Mesendoderm (in vitro differentiated cells): ENCODE data around the gene ZSCAN12.

Experiments used
- DNase-seq: peaks from one replicate; pipeline ENCODE4 v3.0.0; 2013
- H2AK5ac ChIP-seq: 2 replicates; pipeline ENCODE4 v1.6.1; 2013; ENCODE audit warnings: low read length, inconsistent platforms
- H2BK120ac ChIP-seq: 2 replicates; pipeline ENCODE4 v1.6.1; 2013; ENCODE audit warnings: low read depth, mild to moderate bottlenecking, low read length, moderate library complexity, mixed read lengths
- H2BK15ac ChIP-seq: replicated peaks from 2 replicates; pipeline ENCODE4 v1.6.1; 2013; ENCODE audit warnings: low read depth, mild to moderate bottlenecking, moderate library complexity
- H2BK5ac ChIP-seq: 2 replicates; pipeline ENCODE4 v1.6.1; 2013; ENCODE audit warnings: low read length, inconsistent platforms
- H3K18ac ChIP-seq: 2 replicates; pipeline ENCODE4 v1.6.1; 2013; ENCODE audit warnings: mild to moderate bottlenecking, low read length, mixed read lengths
- H3K23ac ChIP-seq: one replicate; pipeline ENCODE4 v1.6.1; 2013; ENCODE audit warnings: low read length
- H3K27ac ChIP-seq: 2 replicates; pipeline ENCODE4 v1.5.1; 2013; ENCODE audit warnings: low read depth, mild to moderate bottlenecking, inconsistent platforms, low read length, moderate library complexity
- H3K27me3 ChIP-seq: 2 replicates; pipeline ENCODE4 v1.6.1; 2013; ENCODE audit warnings: low read length, control low read depth, mild to moderate bottlenecking, inconsistent platforms; ENCODE audit not compliant: insufficient read depth, poor library complexity
- H3K36me3 ChIP-seq: 2 replicates; pipeline ENCODE4 v1.6.1; 2013; ENCODE audit warnings: low read length, inconsistent platforms; ENCODE audit not compliant: control insufficient read depth, insufficient read depth
- H3K4ac ChIP-seq: one replicate; pipeline ENCODE4 v1.6.1; 2013; ENCODE audit warnings: low read depth, mild to moderate bottlenecking, low read length, moderate library complexity
- H3K4me1 ChIP-seq: 2 replicates; pipeline ENCODE4 v1.6.1; 2013; ENCODE audit warnings: low read depth, low read length, inconsistent platforms; ENCODE audit not compliant: control insufficient read depth
- H3K4me2 ChIP-seq: 2 replicates; pipeline ENCODE4 v1.6.1; 2013; ENCODE audit warnings: low read length
- H3K4me3 ChIP-seq: 2 replicates; pipeline ENCODE4 v1.5.1; 2013; ENCODE audit warnings: mild to moderate bottlenecking, low read length
- H3K56ac ChIP-seq: one replicate; pipeline ENCODE4 v1.6.1; 2013; ENCODE audit warnings: low read length
- H3K79me1 ChIP-seq: 2 replicates; pipeline ENCODE4 v1.6.1; 2013; ENCODE audit warnings: low read length, inconsistent platforms
- H3K79me2 ChIP-seq: 2 replicates; pipeline ENCODE4 v1.6.1; 2013; ENCODE audit warnings: mild to moderate bottlenecking, low read length; ENCODE audit not compliant: control insufficient read depth, insufficient read depth
- H3K9ac ChIP-seq: 2 replicates; pipeline ENCODE4 v1.6.1; 2013; ENCODE audit warnings: low read length, inconsistent platforms
- H4K5ac ChIP-seq: one replicate; pipeline ENCODE4 v1.6.1; 2013; ENCODE audit warnings: low read length
- H4K8ac ChIP-seq: one replicate; pipeline ENCODE4 v1.6.1; 2013; ENCODE audit warnings: low read depth, mild to moderate bottlenecking, control low read depth, low read length, moderate library complexity
- WGBS: extraction: QIAGEN DNeasy Blood & Tissue Kit; methylation state at CpG from one replicate; pipeline ENCODE4 v1.1.7; 2013; ENCODE audit warnings: low lambda C conversion rate, missing lambda C conversion rate; ENCODE audit not compliant: insufficient coverage; ENCODE audit errors: extremely low coverage; 5-methylcytosine and 5-hydroxymethylcytosine counted together

The ZSCAN12 gene

GRCh38 chr6:28343898-28344677 is 55.5 kb downstream of the ZSCAN12 start:
- H4K8ac ChIP-seq, result no peak overlapping the region
- H3K9ac ChIP-seq, result no peak overlapping the region
- H3K79me1 ChIP-seq, result no peaks in the 10 kb centered on the region
- no peaks in the 10 kb centered on the region for H3K4me1 ChIP-seq
- no peak overlapping the region for H3K56ac ChIP-seq
- DNase-seq, result no peak
- H2AK5ac ChIP-seq, result no peak overlapping the region
- H3K4ac ChIP-seq, result no peak overlapping the region
- no peak overlapping the region for H2BK5ac ChIP-seq
- no peak overlapping the region for H3K4me2 ChIP-seq
- no peak overlapping the region for H3K27ac ChIP-seq
- no peak overlapping the region for H2BK120ac ChIP-seq
- H3K27me3 ChIP-seq, result no peaks in the 10 kb centered on the region
- H3K18ac ChIP-seq, result no peak overlapping the region
- H3K23ac ChIP-seq, result no peak overlapping the region
- no peak overlapping the region for H3K4me3 ChIP-seq
- no peak overlapping the region for H4K5ac ChIP-seq
- no peaks in the 10 kb centered on the region for H3K36me3 ChIP-seq
- WGBS, result no CpG with 5 or more reads among the region's 1 CpG
- no peaks in the 10 kb centered on the region for H3K79me2 ChIP-seq
- H2BK15ac ChIP-seq, result no peak overlapping the region

- Histone ChIP-seq H3K4me2 (no peak overlapping the region), H3K4me1 (peaks cover 2% of the 10 kb centered on the region), H4K5ac (no peak overlapping the region), H3K23ac (no peak overlapping the region), H2BK120ac (no peak overlapping the region), H3K56ac (no peak overlapping the region), H3K36me3 (no peaks in the 10 kb centered on the region), H3K27ac (no peak overlapping the region), H3K79me2 (no peaks in the 10 kb centered on the region), H3K27me3 (no peaks in the 10 kb centered on the region), H4K8ac (no peak overlapping the region), H2AK5ac (no peak overlapping the region), H3K18ac (no peak overlapping the region), H2BK5ac (no peak overlapping the region), H3K4ac (no peak overlapping the region), H3K9ac (no peak overlapping the region), H2BK15ac (no peak overlapping the region), H3K4me3 (no peak overlapping the region), H3K79me1 (no peaks in the 10 kb centered on the region)
- WGBS, result no CpG with 5 or more reads among the region's 1 CpG
- DNase-seq, result no peak
Measured at GRCh38 chr6:28340310-28341095, 59.0 kb downstream of the ZSCAN12 start.

- Histone ChIP-seq H3K27me3 (no peaks in the 10 kb centered on the region), H3K27ac (no peak overlapping the region), H3K4ac (no peak overlapping the region), H3K79me2 (no peaks in the 10 kb centered on the region), H3K4me3 (no peak overlapping the region), H3K18ac (no peak overlapping the region), H3K36me3 (no peaks in the 10 kb centered on the region), H3K79me1 (no peaks in the 10 kb centered on the region), H3K4me1 (peaks cover 7% of the 10 kb centered on the region), H4K8ac (no peak overlapping the region), H4K5ac (no peak overlapping the region), H2BK5ac (no peak overlapping the region), H2BK120ac (no peak overlapping the region), H3K4me2 (no peak overlapping the region), H3K23ac (no peak overlapping the region), H2BK15ac (no peak overlapping the region), H3K9ac (peak overlapping the region; percentile 77), H3K56ac (no peak overlapping the region), H2AK5ac (no peak overlapping the region)
- no peak for DNase-seq
Measured at GRCh38 chr6:28337121-28337520, 62.4 kb downstream of the ZSCAN12 start.

GRCh38 chr6:28336284-28337120 is 63.0 kb downstream of the ZSCAN12 start:
- Histone ChIP-seq H3K23ac (no peak overlapping the region), H3K4me2 (peak overlapping the region; percentile 76), H4K5ac (no peak overlapping the region), H3K4me1 (peaks cover 7% of the 10 kb centered on the region), H2BK15ac (no peak overlapping the region), H3K79me1 (no peaks in the 10 kb centered on the region), H3K56ac (peak overlapping the region; percentile 95), H3K4me3 (peak overlapping the region; percentile 54), H3K4ac (no peak overlapping the region), H3K18ac (peak overlapping the region; percentile 89), H3K27ac (peak overlapping the region; percentile 96), H3K27me3 (no peaks in the 10 kb centered on the region), H3K36me3 (no peaks in the 10 kb centered on the region), H3K79me2 (no peaks in the 10 kb centered on the region), H4K8ac (peak overlapping the region; percentile 95), H2BK120ac (no peak overlapping the region), H2AK5ac (no peak overlapping the region), H3K9ac (peak overlapping the region; percentile 77), H2BK5ac (no peak overlapping the region)
- no peak for DNase-seq
- WGBS, result 100% methylated on average over 2 of the region's 24 CpGs

- Histone ChIP-seq H3K4me1 (peaks cover 7% of the 10 kb centered on the region), H3K18ac (peak within 1 kb of the TSS; percentile 89), H4K5ac (peak within 1 kb of the TSS; percentile 86), H2BK120ac (no peak within 1 kb of the TSS), H4K8ac (peak within 1 kb of the TSS; percentile 95), H2BK15ac (no peak within 1 kb of the TSS), H3K23ac (no peak within 1 kb of the TSS), H3K27ac (peak within 1 kb of the TSS; percentile 96), H3K36me3 (no peaks in the 10 kb centered on the region), H3K4me2 (peak within 1 kb of the TSS; percentile 76), H3K79me1 (no peaks in the 10 kb centered on the region), H3K4me3 (peak within 1 kb of the TSS; percentile 54), H3K4ac (peak within 1 kb of the TSS; percentile 78), H3K27me3 (no peaks in the 10 kb centered on the region), H3K79me2 (no peaks in the 10 kb centered on the region), H3K9ac (peak within 1 kb of the TSS; percentile 77), H2BK5ac (peak within 1 kb of the TSS; percentile 52), H3K56ac (peak within 1 kb of the TSS; percentile 95), H2AK5ac (no peak within 1 kb of the TSS)
- DNase-seq, result peak; percentile 99
- no CpG with 5 or more reads among the region's 35 CpGs for WGBS
Measured at GRCh38 chr6:28335564-28336283, 63.8 kb downstream of the ZSCAN12 start, which contains the start of gene ZSCAN31. ZSCAN31 (minus strand) TSS chr6:28336148; CDS start chr6:28329683, 6,465 bp downstream.
